ENCODE data around the gene CEP63.

CEP63 gene

GRCh38 chr3:134477938-134478337, 7.9 kb upstream of the CEP63 start:
- H3K27ac ChIP-seq = no peak overlapping the region
- no peak for TF ChIP-seq ZFX (IDR thresholded peaks at IDR 0.05)
- no peak for TF ChIP-seq CTCF (conservative IDR thresholded peaks at IDR 0.05)

GRCh38 chr3:134480546-134480945, 5.3 kb upstream of the CEP63 start:
- no peak overlapping the region for H3K27ac ChIP-seq
- TF ChIP-seq ZFX (IDR thresholded peaks at IDR 0.05) (no peak), CTCF (conservative IDR thresholded peaks at IDR 0.05) (no peak)

- no peak for TF ChIP-seq ZFX (IDR thresholded peaks at IDR 0.05)
- no peak for TF ChIP-seq CTCF (conservative IDR thresholded peaks at IDR 0.05)
- no peak overlapping the region for H3K27ac ChIP-seq
Observed at GRCh38 chr3:134481166-134481565, 4.7 kb upstream of the CEP63 start.

GRCh38 chr3:134482622-134483021, 3.2 kb upstream of the CEP63 start:
- TF ChIP-seq ZFX (IDR thresholded peaks at IDR 0.05) (no peak), CTCF (conservative IDR thresholded peaks at IDR 0.05) (no peak)
- H3K27ac ChIP-seq = no peak overlapping the region

GRCh38 chr3:134483195-134483900, 2.5 kb upstream of the CEP63 start:
- TF ChIP-seq CTCF (conservative IDR thresholded peaks at IDR 0.05) (no peak), ZFX (IDR thresholded peaks at IDR 0.05) (no peak)
- H3K27ac ChIP-seq = peak overlapping the region; percentile 90

- no peak for TF ChIP-seq CTCF (conservative IDR thresholded peaks at IDR 0.05)
- no peak for TF ChIP-seq ZFX (IDR thresholded peaks at IDR 0.05)
- H3K27ac ChIP-seq = peak overlapping the region; percentile 90
Observed at GRCh38 chr3:134485075-134485717, 661 bp upstream of the CEP63 start.

- peak overlapping the region; percentile 90 for H3K27ac ChIP-seq
- TF ChIP-seq CTCF (conservative IDR thresholded peaks at IDR 0.05) = no peak
- peak; percentile 47 for TF ChIP-seq ZFX (IDR thresholded peaks at IDR 0.05)
Observed at GRCh38 chr3:134486577-134487041, 752 bp downstream of the CEP63 start.

All from C4-2B (cell line).